Measurements from ENCODE around the gene ADAD1. TPM values are rescaled to one million over a fixed set of nuclear protein-coding genes. Genes with fewer than 3 reads are reported as not detected.

The ADAD1 gene
- total RNA-seq, 4 donors from 2014 or later: not detected

DNA sequence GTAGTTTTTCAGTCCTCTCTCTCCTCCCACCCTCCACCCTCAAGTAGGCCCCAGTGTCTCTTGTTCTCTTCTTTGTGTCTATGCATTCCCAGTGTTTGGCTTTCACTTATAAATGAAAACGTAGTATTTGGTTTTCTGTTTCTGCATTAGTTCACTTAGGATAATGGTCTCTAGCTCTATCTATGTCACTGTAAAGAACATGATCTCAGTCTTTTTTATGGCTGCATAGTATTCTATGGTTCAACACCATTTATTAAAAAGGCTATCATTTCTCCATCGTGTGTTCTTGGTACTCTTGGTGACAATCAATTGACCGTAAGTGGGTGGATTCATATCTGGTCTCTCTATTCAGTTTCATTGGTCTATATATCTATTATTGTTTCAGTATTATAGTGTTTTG is 96.4 kb downstream of the ADAD1 start:
- Histone ChIP-seq H3K9me3 (no peaks in the 10 kb centered on the region), H3K27me3 (no peaks in the 10 kb centered on the region), H3K27ac (no peak overlapping the region), H3K36me3 (no peaks in the 10 kb centered on the region), H3K4me1 (no peaks in the 10 kb centered on the region), H3K4me3 (no peak overlapping the region)
- DNase-seq: no peak
- in situ Hi-C loops (cut with MboI; ENCODE audit: low pct_ligation_motif_present in 1 of 4, low pct_unique_long_range_greater_than_20kb in 1 of 4, low sequenced_read_pairs in 3 of 4): no loop called here
- TF ChIP-seq POLR2A (IDR thresholded peaks at IDR 0.05) (no peak), EP300 (IDR thresholded peaks at IDR 0.05; ENCODE audit: low read depth) (no peak), POLR2AphosphoS5 (IDR thresholded peaks at IDR 0.05) (no peak), CTCF (IDR thresholded peaks at IDR 0.05) (no peak)
- WGBS, 2 donors (ENCODE audit: low coverage in 1 of 2): 83 to 91% methylated on average over 3 of the region's 3 CpGs
- intact Hi-C loops (cut with DNase I; ENCODE audit: low total_unique reads): no loop called here

GRCh38 chr4:122476126-122476525 is 97.3 kb downstream of the ADAD1 start:
- intact Hi-C loops (cut with DNase I; ENCODE audit: low total_unique reads) (no loop called here), in situ Hi-C loops (cut with MboI; ENCODE audit: low pct_ligation_motif_present in 1 of 4, low pct_unique_long_range_greater_than_20kb in 1 of 4, low sequenced_read_pairs in 3 of 4) (no loop called here)
- WGBS, 2 donors (ENCODE audit: low coverage in 1 of 2): 50 to 54% methylated on average over 1 of the region's 1 CpG

DNA sequence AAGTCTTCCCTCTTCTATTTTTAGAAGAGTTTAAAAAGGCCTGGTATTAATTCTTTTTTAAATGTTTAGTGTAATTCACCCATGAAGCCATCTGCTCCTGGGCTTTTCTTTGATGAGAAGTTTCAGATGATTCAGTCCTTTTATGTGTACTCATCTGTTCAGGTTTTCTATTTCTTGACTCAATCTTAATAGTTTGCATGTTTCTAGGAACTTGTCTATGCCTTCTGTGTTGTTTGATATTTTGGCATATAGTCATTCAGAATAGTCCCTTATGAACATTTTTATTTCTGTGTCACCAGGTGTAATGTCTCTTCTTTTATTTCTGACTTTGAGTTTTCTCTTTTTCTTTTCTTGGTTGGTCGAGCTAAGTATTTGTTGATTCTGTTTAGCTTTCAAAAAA is 97.9 kb downstream of the ADAD1 start:
- Histone ChIP-seq H3K4me3 (no peak overlapping the region), H3K9me3 (no peaks in the 10 kb centered on the region), H3K4me1 (no peaks in the 10 kb centered on the region), H3K27me3 (no peaks in the 10 kb centered on the region), H3K36me3 (no peaks in the 10 kb centered on the region), H3K27ac (no peak overlapping the region)
- TF ChIP-seq CTCF (IDR thresholded peaks at IDR 0.05): no peak
- no peak for TF ChIP-seq EP300 (IDR thresholded peaks at IDR 0.05; ENCODE audit: low read depth)
- no peak for TF ChIP-seq POLR2A (IDR thresholded peaks at IDR 0.05)
- TF ChIP-seq POLR2AphosphoS5 (IDR thresholded peaks at IDR 0.05): no peak
- in situ Hi-C loops (cut with MboI; ENCODE audit: low pct_ligation_motif_present in 1 of 4, low pct_unique_long_range_greater_than_20kb in 1 of 4, low sequenced_read_pairs in 3 of 4): no loop called here
- intact Hi-C loops (cut with DNase I; ENCODE audit: low total_unique reads): no loop called here
- DNase-seq: no peak
- 74 to 89% methylated on average over 1 of the region's 1 CpG for WGBS, 2 donors (ENCODE audit: low coverage in 1 of 2)

More at GRCh38 chr4:122476126-122476525, 97.3 kb downstream of the ADAD1 start:
- no peak overlapping the region for H3K4me3 ChIP-seq
- TF ChIP-seq POLR2AphosphoS5 (IDR thresholded peaks at IDR 0.05) (no peak), EP300 (IDR thresholded peaks at IDR 0.05; ENCODE audit: low read depth) (no peak), CTCF (IDR thresholded peaks at IDR 0.05) (no peak), POLR2A (IDR thresholded peaks at IDR 0.05) (no peak)
- DNase-seq: no peak
- no peak overlapping the region for H3K27ac ChIP-seq
- no peaks in the 10 kb centered on the region for H3K9me3 ChIP-seq
- H3K27me3 ChIP-seq: no peaks in the 10 kb centered on the region
- H3K36me3 ChIP-seq: no peaks in the 10 kb centered on the region
- H3K4me1 ChIP-seq: no peaks in the 10 kb centered on the region

Other genes starting within 250 kb of the ADAD1 start
- gene BLTP1, start 226.7 kb upstream of the ADAD1 start, total RNA-seq: 100 to 1,000 TPM in 3 of 4 donors, 10 to 100 TPM in 1; 98.7 to 227 (median 150) TPM
- gene IL2, start 77.7 kb downstream of the ADAD1 start, total RNA-seq: not detected
- under 1 TPM in 1 of 4 donors, not detected in 3; 0.16 TPM for gene IL21, start 242.1 kb downstream of the ADAD1 start, total RNA-seq